Upper lobe of left lung (tissue), 6 donors: ENCODE measurements around the gene LMBR1. TPM values are rescaled to one million over a fixed set of nuclear protein-coding genes. Genes with fewer than 3 reads are reported as not detected.
"Not testable (repeated sequence)": the region's sequence is repeated elsewhere in the genome, so short reads cannot be mapped to it uniquely, and the experiment has no call there.

ENCODE experiments used
- ATAC-seq, 2 donors: fragments of 200-7000 bp; cut with Tn5 transposase; one replicate each; pipeline ENCODE4 v1.9.1; 2022; ENCODE audit warnings: mild to moderate bottlenecking in 2 of 2, moderate library complexity in 2 of 2; ENCODE audit not compliant: low FRiP score in 2 of 2
- DNase-seq, 2 donors: peaks; one replicate each; pipeline ENCODE4 v3.0.0-alpha.2; 2019 to 2020
- H3K27ac ChIP-seq, 4 donors: fragments of 200-600 bp; sonication (generic); one replicate each; pipeline ENCODE4 v1.5.1; 2016 to 2019
- H3K27me3 ChIP-seq, 4 donors: fragments of 200-600 bp; sonication (generic); one replicate each; pipeline ENCODE4 v1.5.1; 2017 to 2019
- H3K36me3 ChIP-seq, 4 donors: fragments of 200-600 bp; sonication (generic); one replicate each; pipeline ENCODE4 v1.5.1; 2016 to 2019
- H3K4me1 ChIP-seq, 4 donors: fragments of 200-600 bp; sonication (generic); one replicate each; pipeline ENCODE4 v1.5.1; 2018 to 2019
- H3K4me3 ChIP-seq, 4 donors: fragments of 200-600 bp; sonication (generic); one replicate each; pipeline ENCODE4 v1.5.1; 2017 to 2019; ENCODE audit warnings: mild to moderate bottlenecking in 2 of 4, moderate library complexity in 1 of 4
- H3K9me3 ChIP-seq, 4 donors: fragments of 200-600 bp; sonication (generic); one replicate each; pipeline ENCODE4 v1.5.1; 2018 to 2019
- EP300 ChIP-seq, 4 donors: sonication (generic); formaldehyde crosslinking; IDR thresholded peaks; one replicate each; pipeline ENCODE4 v1.5.1; 2017; ENCODE audit warnings: antibody characterized with exemption in 4 of 4, control low read depth in 2 of 4
- POLR2A ChIP-seq, 4 donors: fragments of 450-650 bp; IDR thresholded peaks; one replicate each; pipeline ENCODE4 v1.5.1; 2016 to 2017; ENCODE audit warnings: antibody characterized with exemption in 4 of 4, mild to moderate bottlenecking in 2 of 4
- POLR2AphosphoS5 ChIP-seq, 2 donors: sonication (generic); formaldehyde crosslinking; IDR thresholded peaks; one replicate each; pipeline ENCODE4 v1.5.1; 2017; ENCODE audit warnings: antibody characterized with exemption in 2 of 2
- WGBS, 2 donors: methylation state at CpG; one replicate each; pipeline ENCODE4 v1.1.5; 2017 to 2018; 5-methylcytosine and 5-hydroxymethylcytosine counted together
- total RNA-seq, 6 donors: library from RNA; depleted of rRNA in 4 of 6; stranded (reverse); fragments of >200 nt in 4 of 6; gene quantifications; one replicate each; pipeline versions ENCODE4 v1.1.0 to v1.2.1, GENCODE V29; 2016 to 2021
- TF ChIP-seq, protein P1 (sequence below), 6 experiments: fragments of 450-650 bp in 4 of 6; fragments of 200-600 bp in 2 of 6; sonication (generic) in 2 of 6; IDR thresholded peaks; one replicate each; pipeline ENCODE4 v1.5.1; 2016 to 2019; ENCODE audit warnings: antibody characterized with exemption in 6 of 6
- donor health status: DM: no; HTN: no; CAD: no; lungs with moderate emphysema.
- donor health status: DM: no; HTN: yes; CAD: no; lungs with severe emphysema.

Gene LMBR1
- total RNA-seq, 6 donors from 2014 or later, result 58.6 to 159 (median 81.0) TPM

DNA sequence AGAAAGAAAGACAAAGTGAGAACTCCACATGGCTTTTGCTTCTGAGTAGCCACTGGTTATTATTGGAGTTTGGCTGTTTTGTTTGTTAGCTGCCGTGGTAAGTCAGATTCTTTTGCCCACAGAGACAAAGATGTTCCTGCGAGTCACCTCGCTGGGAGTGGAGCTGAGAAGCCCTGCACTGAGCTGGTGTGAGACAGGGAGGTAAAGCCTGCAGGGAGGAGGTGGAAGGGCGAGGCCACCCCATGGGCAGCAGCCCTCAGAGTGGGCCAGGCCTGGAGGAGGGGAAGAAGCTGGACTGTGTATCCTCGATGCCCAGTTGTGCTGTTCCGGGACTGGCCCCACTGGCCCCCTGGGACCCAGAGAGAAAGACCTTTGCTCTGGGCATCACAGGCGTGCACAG, 42.3 kb upstream of the LMBR1 start:
- ATAC-seq (peak in 1 of 2 donors; percentile 51), DNase-seq (no peak)
- Histone ChIP-seq H3K27ac (no peak overlapping the region), H3K36me3 (no peaks in the 10 kb centered on the region), H3K27me3 (no peaks in the 10 kb centered on the region), H3K4me3 (no peak overlapping the region), H3K4me1 (peaks cover 0 to 4% (median 0%) of the 10 kb centered on the region in 4 donors), H3K9me3 (no peaks in the 10 kb centered on the region)
- no peak for TF ChIP-seq POLR2AphosphoS5 (IDR thresholded peaks at IDR 0.05)
- no peak for TF ChIP-seq EP300 (IDR thresholded peaks at IDR 0.05)
- TF ChIP-seq, protein P1, sequence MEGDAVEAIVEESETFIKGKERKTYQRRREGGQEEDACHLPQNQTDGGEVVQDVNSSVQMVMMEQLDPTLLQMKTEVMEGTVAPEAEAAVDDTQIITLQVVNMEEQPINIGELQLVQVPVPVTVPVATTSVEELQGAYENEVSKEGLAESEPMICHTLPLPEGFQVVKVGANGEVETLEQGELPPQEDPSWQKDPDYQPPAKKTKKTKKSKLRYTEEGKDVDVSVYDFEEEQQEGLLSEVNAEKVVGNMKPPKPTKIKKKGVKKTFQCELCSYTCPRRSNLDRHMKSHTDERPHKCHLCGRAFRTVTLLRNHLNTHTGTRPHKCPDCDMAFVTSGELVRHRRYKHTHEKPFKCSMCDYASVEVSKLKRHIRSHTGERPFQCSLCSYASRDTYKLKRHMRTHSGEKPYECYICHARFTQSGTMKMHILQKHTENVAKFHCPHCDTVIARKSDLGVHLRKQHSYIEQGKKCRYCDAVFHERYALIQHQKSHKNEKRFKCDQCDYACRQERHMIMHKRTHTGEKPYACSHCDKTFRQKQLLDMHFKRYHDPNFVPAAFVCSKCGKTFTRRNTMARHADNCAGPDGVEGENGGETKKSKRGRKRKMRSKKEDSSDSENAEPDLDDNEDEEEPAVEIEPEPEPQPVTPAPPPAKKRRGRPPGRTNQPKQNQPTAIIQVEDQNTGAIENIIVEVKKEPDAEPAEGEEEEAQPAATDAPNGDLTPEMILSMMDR (IDR thresholded peaks at IDR 0.05), result no peak
- TF ChIP-seq POLR2A (IDR thresholded peaks at IDR 0.05), result no peak
- WGBS, 2 donors, result 86 to 89% methylated on average over 7 of the region's 7 CpGs

- Histone ChIP-seq H3K4me1 (peaks cover 0 to 4% (median 0%) of the 10 kb centered on the region in 4 donors), H3K9me3 (no peaks in the 10 kb centered on the region), H3K4me3 (no peak overlapping the region), H3K27ac (no peak overlapping the region), H3K27me3 (no peaks in the 10 kb centered on the region), H3K36me3 (no peaks in the 10 kb centered on the region)
- TF ChIP-seq POLR2AphosphoS5 (IDR thresholded peaks at IDR 0.05) (no peak), EP300 (IDR thresholded peaks at IDR 0.05) (no peak)
- no peak for DNase-seq
- 8 to 20% methylated on average over 7 of the region's 7 CpGs for WGBS, 2 donors
- no peak for ATAC-seq
Measured at GRCh38 chr7:156932006-156932405, 39.0 kb upstream of the LMBR1 start.

GRCh38 chr7:156929789-156930539, 37.0 kb upstream of the LMBR1 start:
- 59 to 77% methylated on average over 16 of the region's 16 CpGs for WGBS, 2 donors
- ATAC-seq (no peak), DNase-seq (no peak)
- no peaks in the 10 kb centered on the region for H3K36me3 ChIP-seq
- no peaks in the 10 kb centered on the region for H3K27me3 ChIP-seq
- H3K4me1 ChIP-seq, result peaks cover 0 to 4% (median 0%) of the 10 kb centered on the region in 4 donors
- no peak overlapping the region for H3K4me3 ChIP-seq
- TF ChIP-seq, protein P1 (IDR thresholded peaks at IDR 0.05), result no peak
- TF ChIP-seq POLR2AphosphoS5 (IDR thresholded peaks at IDR 0.05) (no peak), POLR2A (IDR thresholded peaks at IDR 0.05) (no peak), EP300 (IDR thresholded peaks at IDR 0.05) (no peak)
- no peaks in the 10 kb centered on the region for H3K9me3 ChIP-seq
- H3K27ac ChIP-seq, result no peak overlapping the region

GRCh38 chr7:156928406-156928747, 35.4 kb upstream of the LMBR1 start:
- Histone ChIP-seq H3K27me3 (no peaks in the 10 kb centered on the region), H3K4me1 (peaks cover 0 to 4% (median 0%) of the 10 kb centered on the region in 4 donors), H3K9me3 (no peaks in the 10 kb centered on the region), H3K27ac (no peak overlapping the region), H3K4me3 (no peak overlapping the region), H3K36me3 (no peaks in the 10 kb centered on the region)
- DNase-seq, result no peak
- 24 to 25% methylated on average over 5 of the region's 5 CpGs for WGBS, 2 donors
- TF ChIP-seq POLR2A (IDR thresholded peaks at IDR 0.05) (no peak), EP300 (IDR thresholded peaks at IDR 0.05) (no peak), POLR2AphosphoS5 (IDR thresholded peaks at IDR 0.05) (no peak)
- TF ChIP-seq, protein P1 (IDR thresholded peaks at IDR 0.05), result no peak
- no peak for ATAC-seq

DNA sequence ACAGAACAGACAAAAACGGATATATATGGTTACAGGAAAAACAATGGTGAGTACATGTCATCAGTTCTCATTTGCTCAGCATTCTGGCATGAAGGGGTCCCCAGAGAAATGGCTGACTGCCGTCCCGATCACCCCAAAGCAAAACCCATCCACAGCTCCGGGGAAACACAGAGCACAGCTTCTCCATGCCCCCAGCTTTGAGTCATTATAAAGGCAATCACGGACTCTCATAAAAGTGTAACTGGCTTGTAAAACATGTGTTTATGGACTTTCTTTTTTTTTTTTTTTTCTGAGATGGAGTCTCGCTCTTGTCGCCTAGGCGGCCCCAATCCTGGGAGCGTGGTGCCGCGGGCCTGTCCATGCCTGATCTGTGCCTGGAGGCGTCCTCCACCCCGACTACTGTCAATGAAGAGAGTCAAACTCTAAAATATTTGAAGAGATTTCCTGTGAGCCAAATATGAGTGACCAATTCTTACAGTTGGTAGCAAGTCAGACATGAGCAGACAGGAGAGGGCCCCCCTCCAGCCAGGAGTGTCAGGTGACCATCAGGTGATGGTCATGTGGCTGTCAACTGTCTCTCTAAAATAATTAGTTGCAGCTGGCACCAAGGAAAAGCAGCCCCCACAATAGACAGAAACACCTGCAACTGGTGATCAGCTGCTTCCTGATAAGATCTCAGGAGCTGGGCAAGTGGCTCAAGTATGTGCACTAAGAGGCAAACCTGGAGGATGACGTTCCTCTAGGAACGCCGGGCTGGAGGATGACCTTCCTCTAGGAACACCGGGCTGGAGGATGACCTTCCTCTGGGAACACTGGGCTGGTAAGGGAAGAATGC, 34.8 kb upstream of the LMBR1 start:
- DNase-seq, result no peak
- no peak for TF ChIP-seq POLR2A (IDR thresholded peaks at IDR 0.05)
- TF ChIP-seq EP300 (IDR thresholded peaks at IDR 0.05), result no peak
- TF ChIP-seq, protein P1 (IDR thresholded peaks at IDR 0.05), result no peak
- no peak for TF ChIP-seq POLR2AphosphoS5 (IDR thresholded peaks at IDR 0.05)
- H3K4me1 ChIP-seq, result peaks cover 0 to 4% (median 0%) of the 10 kb centered on the region in 4 donors
- H3K27ac ChIP-seq, result no peak overlapping the region
- no peaks in the 10 kb centered on the region for H3K9me3 ChIP-seq
- H3K36me3 ChIP-seq, result no peaks in the 10 kb centered on the region
- H3K27me3 ChIP-seq, result no peaks in the 10 kb centered on the region
- H3K4me3 ChIP-seq, result no peak overlapping the region
- no peak for ATAC-seq
- 77 to 85% methylated on average over 17 of the region's 17 CpGs for WGBS, 2 donors

GRCh38 chr7:156925821-156926220, 32.8 kb upstream of the LMBR1 start:
- not testable (repeated sequence) for H3K36me3 ChIP-seq, H3K9me3 ChIP-seq, H3K4me3 ChIP-seq, DNase-seq, H3K27me3 ChIP-seq, H3K4me1 ChIP-seq, ATAC-seq, H3K27ac ChIP-seq
- WGBS, 2 donors, result 91% methylated on average over 6 to 11 of the region's 12 CpGs

GRCh38 chr7:156922304-156922703, 29.3 kb upstream of the LMBR1 start:
- not testable (repeated sequence) for ATAC-seq, DNase-seq, H3K36me3 ChIP-seq, H3K4me1 ChIP-seq, H3K9me3 ChIP-seq, H3K27me3 ChIP-seq, H3K27ac ChIP-seq, H3K4me3 ChIP-seq
- WGBS, 2 donors, result 70 to 92% methylated on average over 6 of the region's 6 CpGs
